OCI-LY3 (cell line): ENCODE measurements around the gene LYRM1.
A peak's percentile ranks its signal among the peaks of the same experiment; 100 is the strongest.

ENCODE experiments used
- H2AFZ ChIP-seq: fragments of 200-600, 300-600 bp; shearing (Covaris generic); 2 replicates; pipeline ENCODE4 v1.6.0; 2014; ENCODE audit warnings: antibody characterized with exemption, low read depth, low read length
- H3K27ac ChIP-seq: fragments of 200-600, 300-600 bp; sonication (generic); 2 replicates; pipeline ENCODE4 v1.5.1; 2014; ENCODE audit warnings: mild to moderate bottlenecking, low read length, moderate library complexity, mixed read lengths
- H3K27me3 ChIP-seq: fragments of 200-600, 300-600 bp; sonication (generic); 2 replicates; pipeline ENCODE4 v1.6.1; 2014; ENCODE audit warnings: low read depth, low read length, mixed read lengths
- H3K36me3 ChIP-seq: fragments of 200-600, 300-600 bp; sonication (generic); replicated peaks from 2 replicates; pipeline ENCODE3; 2014; ENCODE audit warnings: low read depth, low read length, mixed read lengths
- H3K4me1 ChIP-seq: fragments of 300-600, 200-600 bp; sonication (generic); 2 replicates; pipeline ENCODE4 v1.6.1; 2014; ENCODE audit warnings: low read length, mixed read lengths
- H3K4me2 ChIP-seq: fragments of 200-600, 300-600 bp; sonication (generic); 2 replicates; pipeline ENCODE4 v1.6.1; 2014; ENCODE audit warnings: low read length, mixed read lengths
- H3K4me3 ChIP-seq: fragments of 300-600, 200-600 bp; sonication (generic); 2 replicates; pipeline ENCODE4 v1.5.1; 2014; ENCODE audit warnings: antibody characterized with exemption, mild to moderate bottlenecking, low read length, moderate library complexity
- H3K79me2 ChIP-seq: fragments of 300-600, 200-600 bp; shearing (Covaris generic); 2 replicates; pipeline ENCODE4 v1.6.1; 2014; ENCODE audit warnings: mild to moderate bottlenecking, low read length, mixed read lengths
- H3K9ac ChIP-seq: fragments of 300-600, 200-600 bp; shearing (Covaris generic); 2 replicates; pipeline ENCODE4 v1.6.0; 2014; ENCODE audit warnings: mild to moderate bottlenecking, low read length, moderate library complexity
- H3K9me3 ChIP-seq: fragments of 200-600, 300-600 bp; shearing (Covaris generic); 2 replicates; pipeline ENCODE4 v1.6.1; 2014; ENCODE audit warnings: low read length, mixed read lengths; ENCODE audit not compliant: insufficient read depth
- H4K20me1 ChIP-seq: fragments of 200-600, 300-600 bp; sonication (generic); 2 replicates; pipeline ENCODE4 v1.6.1; 2016; ENCODE audit warnings: low read length, mixed read lengths; ENCODE audit not compliant: insufficient read depth
- CTCF ChIP-seq: fragments of 200-600, 300-600 bp; sonication (generic); IDR thresholded peaks from 2 replicates; pipeline ENCODE4 v1.5.1; 2014; ENCODE audit warnings: antibody characterized with exemption, low read length, low read depth
- EZH2phosphoT487 ChIP-seq: fragments of 200-600 bp; shearing (Covaris generic); IDR thresholded peaks from 2 replicates; pipeline ENCODE4 v1.6.1; 2018; ENCODE audit warnings: antibody characterized with exemption, mixed run types, low read depth

The LYRM1 gene

GRCh38 chr16:20853981-20854620 lies 46.5 kb upstream of the LYRM1 start:
- peaks cover 22% of the 10 kb centered on the region for H3K4me1 ChIP-seq
- H3K4me3 ChIP-seq, result no peak overlapping the region
- H3K27me3 ChIP-seq, result no peaks in the 10 kb centered on the region
- H2AFZ ChIP-seq, result no peak overlapping the region
- H3K36me3 ChIP-seq, result no peaks in the 10 kb centered on the region
- H3K4me2 ChIP-seq, result no peak overlapping the region
- no peaks in the 10 kb centered on the region for H3K9me3 ChIP-seq
- TF ChIP-seq EZH2phosphoT487, result no peak
- TF ChIP-seq CTCF, result no peak
- H3K79me2 ChIP-seq, result no peaks in the 10 kb centered on the region
- H4K20me1 ChIP-seq, result peaks cover 8% of the 10 kb centered on the region; the same call in 1 of the 2 replicates
- H3K9ac ChIP-seq, result no peak overlapping the region
- no peak overlapping the region for H3K27ac ChIP-seq

GRCh38 chr16:20854963-20855362 lies 45.6 kb upstream of the LYRM1 start:
- Histone ChIP-seq H3K27me3 (no peaks in the 10 kb centered on the region), H3K79me2 (no peaks in the 10 kb centered on the region), H3K36me3 (no peaks in the 10 kb centered on the region), H4K20me1 (peaks cover 8% of the 10 kb centered on the region; the same call in 1 of the 2 replicates), H3K4me2 (peak overlapping the region; percentile 30), H3K9me3 (no peaks in the 10 kb centered on the region), H3K27ac (no peak overlapping the region), H3K4me3 (no peak overlapping the region), H3K4me1 (peaks cover 22% of the 10 kb centered on the region), H3K9ac (no peak overlapping the region), H2AFZ (no peak overlapping the region)
- TF ChIP-seq CTCF, result no peak
- no peak for TF ChIP-seq EZH2phosphoT487

GRCh38 chr16:20857281-20857680 lies 43.3 kb upstream of the LYRM1 start:
- H3K4me2 ChIP-seq, result no peak overlapping the region
- no peaks in the 10 kb centered on the region for H3K36me3 ChIP-seq
- H3K27ac ChIP-seq, result no peak overlapping the region
- H3K79me2 ChIP-seq, result no peaks in the 10 kb centered on the region
- no peak overlapping the region for H3K9ac ChIP-seq
- H3K9me3 ChIP-seq, result no peaks in the 10 kb centered on the region
- peaks cover 8% of the 10 kb centered on the region; the same call in 1 of the 2 replicates for H4K20me1 ChIP-seq
- no peak overlapping the region for H3K4me3 ChIP-seq
- H3K27me3 ChIP-seq, result no peaks in the 10 kb centered on the region
- TF ChIP-seq CTCF (no peak), EZH2phosphoT487 (no peak)
- H3K4me1 ChIP-seq, result peaks cover 22% of the 10 kb centered on the region
- no peak overlapping the region for H2AFZ ChIP-seq

- no peak overlapping the region for H3K4me3 ChIP-seq
These were observed 41.3 kb upstream of the LYRM1 start for GRCh38 chr16:20859229-20859628.

More at GRCh38 chr16:20859229-20859628, 41.3 kb upstream of the LYRM1 start:
- Histone ChIP-seq H3K9ac (no peak overlapping the region), H3K27ac (no peak overlapping the region), H3K9me3 (no peaks in the 10 kb centered on the region), H2AFZ (no peak overlapping the region), H3K36me3 (peaks cover 2% of the 10 kb centered on the region), H3K27me3 (no peaks in the 10 kb centered on the region), H3K4me2 (no peak overlapping the region), H3K4me1 (peaks cover 18% of the 10 kb centered on the region), H3K79me2 (no peaks in the 10 kb centered on the region), H4K20me1 (peaks cover 8% of the 10 kb centered on the region; the same call in 1 of the 2 replicates)
- TF ChIP-seq EZH2phosphoT487 (no peak), CTCF (no peak)
